Endothelial cell of hepatic sinusoid (primary cell): ENCODE measurements around the gene EIPR1.

Source experiments
- in situ Hi-C: cut with HindIII; loops from 2 replicates; pipeline ENCODE4 v1.10.0; 2017; ENCODE audit warnings: low sequenced_read_pairs

EIPR1 gene

DNA sequence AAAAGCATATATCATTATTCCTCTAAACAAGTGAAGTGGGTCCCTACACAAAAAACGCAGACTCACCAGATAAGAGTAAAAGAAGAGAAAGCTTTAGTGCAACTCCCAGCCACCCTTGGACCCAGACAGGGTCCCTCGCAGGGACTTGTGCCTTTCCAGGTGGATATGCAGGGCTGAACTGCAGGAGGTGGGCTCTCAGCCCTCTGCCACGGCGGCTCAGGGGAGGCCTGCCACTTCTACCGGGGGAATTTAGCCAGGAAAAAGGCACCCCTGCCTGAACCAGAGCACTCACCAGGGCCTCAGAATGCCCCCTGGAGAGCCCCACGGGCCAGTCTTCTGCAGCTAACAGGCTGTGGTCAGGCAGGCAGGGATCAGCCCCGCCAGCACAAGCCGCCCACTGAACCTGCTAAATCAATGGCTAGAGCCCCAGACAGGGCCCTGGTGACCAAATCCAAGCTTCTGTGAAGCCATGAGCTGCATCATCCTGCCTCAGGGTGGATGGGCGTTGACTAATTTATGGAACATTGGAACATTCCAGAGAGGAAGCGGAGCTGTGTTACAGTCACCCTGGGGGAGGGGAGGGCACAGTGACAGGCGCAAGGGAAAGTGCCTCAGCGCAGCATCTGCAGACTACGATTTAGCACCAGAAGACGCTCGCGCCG, 209.3 kb downstream of the EIPR1 start:
- in situ Hi-C loops: no loop called here

DNA sequence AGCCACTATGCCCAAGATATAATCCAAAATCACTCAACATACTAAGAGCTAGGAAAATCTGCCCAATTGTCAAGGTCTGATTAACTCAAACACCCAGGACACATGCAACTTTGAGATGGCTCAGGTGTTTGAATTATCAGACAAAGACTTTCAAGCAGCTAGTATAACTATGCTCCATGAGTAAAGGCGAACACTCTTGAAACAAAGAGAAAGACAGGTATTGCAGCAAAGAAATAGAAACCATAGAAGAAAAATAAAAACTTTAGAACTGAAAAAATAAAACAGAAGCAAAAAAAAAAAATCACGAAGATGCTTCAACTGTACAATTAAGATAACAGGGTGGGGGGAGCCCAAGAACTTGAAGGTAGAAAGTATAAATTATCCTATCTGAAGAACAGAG, 214.2 kb downstream of the EIPR1 start:
- in situ Hi-C loops: no loop called here

DNA sequence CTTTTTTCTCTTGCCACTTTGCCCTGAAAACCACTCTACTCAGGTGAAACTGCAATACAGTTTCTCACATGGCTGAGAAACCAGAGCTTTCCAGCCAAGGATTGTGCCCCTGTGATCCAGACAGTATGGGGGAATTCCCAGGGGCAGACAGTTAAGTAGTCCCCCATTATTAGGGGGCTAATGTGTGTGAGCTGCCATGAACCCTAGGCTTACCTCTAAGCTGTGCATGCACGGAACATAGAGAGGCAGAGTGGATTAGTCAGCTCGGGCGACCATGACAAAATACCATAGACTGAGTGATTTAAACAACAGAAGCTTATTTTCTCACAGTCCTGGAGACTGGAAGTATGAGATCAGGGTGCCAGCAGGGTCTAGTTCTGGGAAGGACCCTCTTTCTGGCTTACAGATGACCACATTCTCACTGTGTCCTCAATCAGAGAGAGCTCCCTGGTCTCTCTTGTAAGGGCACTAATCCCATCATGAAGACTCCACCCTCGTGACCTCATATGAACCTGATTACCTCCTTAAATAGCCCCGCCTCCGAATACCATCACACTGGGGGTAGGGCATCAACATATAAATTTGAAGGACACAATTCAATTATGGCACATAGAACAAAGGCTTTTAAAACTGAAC, 215.1 kb downstream of the EIPR1 start:
- in situ Hi-C loops: no loop called here

DNA sequence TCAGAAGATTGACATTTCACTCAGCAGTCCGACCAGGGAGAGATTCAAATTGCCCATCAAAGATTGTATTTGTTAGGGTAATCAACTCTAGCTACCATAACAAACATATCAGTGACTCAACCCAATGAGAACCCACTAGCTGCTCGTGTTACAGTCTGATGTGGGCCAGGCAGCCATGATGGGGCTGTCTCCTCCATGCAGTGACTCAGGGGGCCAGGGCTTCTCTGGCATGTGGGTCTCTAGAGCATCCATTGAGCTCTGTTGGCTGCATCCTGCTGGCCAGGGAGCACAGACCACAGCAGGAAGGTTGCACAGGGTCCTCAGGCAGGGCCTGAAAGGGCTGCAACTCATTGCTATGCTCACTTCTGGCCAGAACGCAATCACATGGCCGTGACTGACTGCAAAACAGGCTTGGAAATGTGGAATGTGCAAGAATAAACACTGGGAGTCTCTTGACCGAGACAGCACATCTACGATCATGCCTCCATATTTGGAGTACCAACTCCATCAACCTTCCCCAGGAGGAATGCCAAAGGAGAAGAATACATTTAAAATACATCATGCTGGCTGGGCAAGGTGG, 216.8 kb downstream of the EIPR1 start:
- in situ Hi-C loops: no loop called here

DNA sequence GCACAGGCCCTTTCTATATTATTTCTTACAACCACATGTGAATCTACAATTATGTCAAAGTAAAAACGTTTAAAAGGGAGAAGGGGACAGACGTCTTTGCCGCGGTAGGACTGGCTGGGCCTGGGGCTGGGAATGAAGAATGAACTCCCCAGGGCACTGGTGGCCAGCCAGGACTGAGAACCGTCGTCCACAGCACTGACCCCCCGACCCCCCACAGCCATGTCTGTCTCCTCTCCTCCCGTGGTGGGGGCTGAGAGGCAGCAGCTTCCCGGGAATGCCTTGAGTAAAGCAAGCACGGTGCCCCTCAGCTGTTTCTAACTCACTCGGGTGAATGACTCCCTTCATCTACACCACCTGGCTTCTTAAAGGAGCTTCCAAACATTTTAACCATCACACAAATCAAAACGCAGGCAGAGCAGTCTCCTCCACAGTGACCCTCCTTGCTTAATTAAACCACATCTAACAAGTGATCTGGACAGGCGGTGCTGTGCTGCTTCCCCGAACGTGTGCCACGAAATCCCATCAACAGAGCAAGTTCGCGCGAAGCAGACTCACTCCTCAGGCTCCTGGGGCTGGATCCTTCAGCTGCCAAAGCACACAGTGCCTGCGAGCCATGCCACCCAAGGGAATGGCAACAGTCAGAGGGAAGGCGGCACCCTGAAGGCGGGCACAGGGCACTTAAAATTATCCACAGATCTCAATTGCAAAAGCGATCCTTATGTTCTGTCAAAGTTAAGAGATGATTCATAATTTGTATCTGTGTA, 217.7 kb downstream of the EIPR1 start:
- in situ Hi-C loops: no loop called here

DNA sequence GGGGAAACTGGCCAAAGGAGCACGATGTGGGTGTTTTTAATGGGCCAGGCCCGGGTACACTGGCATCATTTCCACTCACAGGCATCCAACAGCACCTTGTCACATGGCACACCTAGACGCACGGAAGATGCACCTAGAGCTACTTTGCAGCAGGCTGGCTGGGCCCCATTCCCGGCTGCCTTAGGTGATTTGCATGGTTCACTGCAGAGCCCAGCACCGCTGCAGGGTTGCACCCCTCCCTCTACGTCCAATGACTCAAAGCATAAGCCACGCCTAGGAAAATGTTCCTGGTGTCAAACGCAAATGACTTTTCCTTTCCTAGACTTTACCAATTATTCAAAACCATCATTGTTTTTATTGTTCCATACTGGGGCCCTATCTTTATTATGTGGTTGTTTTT, 222.9 kb downstream of the EIPR1 start:
- in situ Hi-C loops: no loop called here

DNA sequence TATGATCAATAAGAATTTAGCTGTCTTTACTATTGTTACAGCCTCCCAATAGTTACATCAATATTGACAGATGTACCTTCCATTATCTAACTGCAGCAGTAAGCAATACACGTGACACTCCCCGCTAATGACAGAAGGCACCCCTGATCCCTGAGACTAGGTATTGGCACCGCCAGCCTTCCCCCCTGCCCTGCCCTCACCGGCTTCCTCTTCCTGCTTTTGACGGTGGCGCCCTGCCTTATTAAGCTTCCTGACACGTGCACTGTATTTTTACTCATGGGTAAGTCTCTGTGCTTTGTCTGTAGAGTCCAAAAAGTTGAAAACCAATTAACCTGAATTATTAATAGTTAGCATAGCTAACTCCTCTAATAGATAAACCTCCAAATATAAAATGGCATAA, 223.5 kb downstream of the EIPR1 start:
- in situ Hi-C loops: no loop called here

DNA sequence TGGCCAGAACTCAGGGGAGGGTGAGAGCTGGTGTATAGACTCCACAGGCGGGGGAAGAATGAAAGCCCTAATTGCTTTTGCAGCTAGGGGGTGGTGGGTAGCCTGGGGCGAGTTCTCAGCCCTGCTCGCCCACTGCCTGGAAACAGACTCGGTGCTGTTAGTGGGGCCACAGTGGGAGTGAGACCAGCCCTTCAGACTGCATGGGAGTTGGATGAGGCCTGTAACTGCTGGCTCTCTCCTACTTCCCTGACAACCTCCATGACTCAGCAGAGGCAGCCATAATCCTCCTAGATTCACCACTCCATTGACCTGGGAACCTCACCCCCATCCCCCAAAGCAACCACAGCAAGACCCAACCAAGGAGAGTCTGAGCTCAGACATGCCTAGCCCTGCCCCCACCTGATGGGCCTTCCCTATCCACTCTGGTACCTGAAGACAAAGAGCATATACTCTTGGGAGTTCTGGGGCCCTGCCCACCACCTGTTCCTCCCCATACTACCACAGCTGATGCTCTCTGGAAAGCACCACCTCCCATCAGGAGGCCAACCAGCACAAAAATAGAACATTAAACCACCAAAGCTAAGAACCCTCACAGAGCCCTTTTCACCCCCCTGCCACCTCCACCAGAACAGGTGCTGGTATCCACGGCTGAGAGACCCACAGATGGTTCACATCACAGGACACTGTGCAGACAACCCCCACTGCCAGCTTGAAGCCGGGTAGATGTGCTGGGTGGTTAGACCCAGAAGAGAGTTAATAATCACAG, 226.3 kb downstream of the EIPR1 start:
- in situ Hi-C loops: no loop called here

DNA sequence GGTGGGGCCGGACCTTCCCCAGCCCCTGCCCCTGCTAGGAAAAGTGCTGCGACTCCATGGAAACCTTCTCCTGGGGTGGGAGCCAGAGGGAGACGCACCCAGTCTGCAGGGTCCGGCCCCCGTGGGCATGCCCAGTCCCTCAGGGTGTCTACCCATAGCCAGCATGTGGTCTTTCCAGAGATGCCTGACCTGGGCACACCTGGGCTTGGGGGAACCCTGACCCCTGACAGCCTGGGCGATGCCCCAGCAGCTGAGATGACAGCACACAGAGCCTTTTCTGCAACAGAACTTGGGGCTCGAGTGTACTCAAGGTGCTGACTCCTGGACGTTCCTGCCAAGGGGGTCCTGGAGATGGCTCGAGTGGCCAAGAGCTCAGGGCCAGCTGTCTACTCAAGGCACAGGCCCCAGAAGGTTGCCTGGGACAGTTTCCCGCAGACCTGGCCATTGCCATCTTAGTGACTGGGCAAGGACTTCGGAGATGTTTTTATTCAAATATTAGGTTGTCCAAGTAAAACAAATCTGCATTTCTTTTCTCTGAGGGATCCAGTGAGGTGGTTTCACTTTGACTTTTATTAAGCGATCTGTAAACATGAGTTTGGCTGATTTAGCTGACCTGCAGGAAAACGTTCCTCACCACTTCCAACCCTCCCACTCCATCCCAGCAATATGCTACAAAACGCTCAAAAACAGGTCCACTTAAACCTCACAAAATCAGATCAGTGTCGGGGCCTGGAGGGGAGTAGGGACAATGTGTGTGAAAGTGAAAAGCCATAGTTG, 228.0 kb downstream of the EIPR1 start:
- in situ Hi-C loops: no loop called here

DNA sequence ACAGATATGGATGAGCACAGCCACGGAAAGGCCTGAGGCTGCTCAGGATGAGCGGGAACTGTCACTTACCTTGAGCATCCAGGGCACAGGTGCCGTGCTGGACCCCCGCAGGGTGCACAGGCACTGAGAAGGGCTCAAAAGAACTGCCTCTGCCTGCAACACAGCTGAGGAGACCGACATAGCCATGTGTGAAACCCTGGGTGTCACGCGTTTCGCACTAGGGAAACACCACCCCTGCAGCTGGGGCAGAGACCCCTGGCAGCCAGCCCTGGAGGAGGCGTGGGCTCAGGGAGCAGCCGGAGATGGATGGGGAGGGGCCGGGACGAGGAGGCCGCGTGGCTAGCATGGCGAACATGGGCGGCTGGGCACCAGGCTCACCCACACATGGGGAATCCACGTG, 228.9 kb downstream of the EIPR1 start:
- in situ Hi-C loops: no loop called here

DNA sequence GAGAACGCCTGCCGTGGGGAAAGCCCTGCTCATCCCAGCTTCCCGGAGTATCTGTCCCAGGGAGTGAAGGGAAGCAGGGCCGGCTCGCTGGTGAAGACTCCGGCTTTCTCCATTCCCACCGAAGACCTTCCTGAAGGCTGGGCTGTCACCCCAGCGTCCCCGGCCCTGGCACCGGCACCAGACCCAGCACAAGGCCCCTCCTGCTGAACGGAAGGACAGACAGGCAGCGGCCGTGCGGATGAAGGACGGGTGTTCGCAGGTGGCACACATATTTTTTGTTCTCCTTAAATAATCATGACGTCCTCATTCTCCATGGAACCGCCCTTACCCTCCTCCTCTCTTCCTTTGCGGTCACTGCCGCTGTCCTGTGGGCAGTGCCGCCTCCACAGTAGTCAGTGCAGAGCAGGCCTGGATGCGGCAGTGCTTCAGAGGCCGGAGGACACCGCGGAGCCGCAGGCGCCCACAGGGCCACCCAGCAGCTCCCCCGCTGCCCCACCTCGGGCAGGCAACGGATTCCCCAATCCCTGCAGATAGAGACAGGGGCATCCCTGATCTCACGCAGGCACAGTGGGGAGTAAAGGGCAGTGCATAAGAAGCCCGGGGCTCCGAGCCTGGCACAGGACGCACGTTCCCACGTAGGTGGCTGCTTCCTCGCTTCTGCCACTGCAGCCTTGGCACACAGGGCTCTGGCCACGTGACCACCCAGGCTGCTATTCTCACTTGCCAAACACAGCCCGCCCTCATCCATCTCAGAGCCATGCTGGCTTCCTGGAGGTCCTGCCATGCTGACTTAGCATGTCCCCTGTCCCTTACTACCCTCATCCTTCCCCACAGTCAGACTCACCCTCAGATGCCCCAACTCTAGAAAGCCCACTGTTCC, 229.7 kb downstream of the EIPR1 start:
- in situ Hi-C loops: no loop called here

DNA sequence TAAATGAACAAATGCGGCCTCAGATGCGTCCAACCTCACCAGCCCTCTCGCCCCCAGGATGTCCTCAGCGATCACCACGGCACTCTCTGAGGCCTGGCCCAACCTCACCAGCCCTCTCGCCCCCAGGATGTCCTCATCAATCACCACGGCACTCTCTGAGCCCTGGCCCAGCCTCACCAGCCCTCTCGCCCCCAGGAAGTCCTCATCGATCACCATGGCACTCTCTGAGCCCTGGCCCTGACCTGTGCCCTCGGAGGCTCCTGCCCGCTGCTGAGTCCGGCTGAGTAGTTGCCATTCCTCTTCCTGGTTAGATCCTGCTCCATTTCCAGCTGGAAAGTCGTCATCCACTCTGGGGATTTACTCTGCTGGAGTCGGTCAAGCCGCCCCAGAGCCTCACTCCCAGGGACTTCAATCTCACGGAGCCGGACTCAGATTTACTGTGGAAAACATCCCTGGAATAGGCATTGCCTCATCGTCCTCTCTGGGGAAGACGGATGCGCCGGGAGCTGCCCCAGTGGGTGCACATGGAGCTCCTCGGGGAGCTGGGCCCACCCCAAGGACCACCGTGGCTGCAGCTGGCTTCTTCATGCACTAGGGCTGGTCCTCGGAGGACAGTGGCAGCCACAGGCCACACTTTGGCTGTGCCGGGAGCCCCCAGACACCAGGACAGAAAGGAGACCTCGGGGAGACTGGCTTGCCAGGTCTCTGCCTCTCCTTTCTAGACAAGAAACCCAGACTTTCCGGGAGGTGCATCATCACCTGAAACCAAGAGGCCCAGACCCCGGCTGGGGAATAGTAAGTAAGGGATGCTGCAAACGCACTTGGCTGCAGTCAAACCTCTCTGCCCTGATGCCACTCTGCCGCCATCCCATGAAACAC, 230.6 kb downstream of the EIPR1 start:
- in situ Hi-C loops: no loop called here

DNA sequence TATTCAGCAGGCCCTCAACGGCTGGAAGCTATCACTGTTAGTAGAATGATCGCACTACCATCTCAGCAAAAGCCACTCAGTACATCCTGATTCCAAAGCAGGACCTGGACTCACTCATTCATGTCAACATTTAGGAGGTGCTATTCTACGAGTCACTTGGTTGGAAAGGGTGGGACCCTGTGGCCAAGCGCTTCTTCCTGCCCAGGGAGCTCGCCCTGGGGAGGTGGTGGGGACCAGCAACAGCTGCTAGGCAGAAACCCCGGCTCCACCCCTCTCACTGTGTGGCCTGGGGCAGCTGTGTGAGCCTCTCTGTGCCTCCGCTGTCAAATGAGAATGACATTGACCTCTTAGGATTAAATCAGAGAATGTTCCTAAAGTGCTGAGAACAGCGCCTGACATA, 231.4 kb downstream of the EIPR1 start:
- in situ Hi-C loops: no loop called here

DNA sequence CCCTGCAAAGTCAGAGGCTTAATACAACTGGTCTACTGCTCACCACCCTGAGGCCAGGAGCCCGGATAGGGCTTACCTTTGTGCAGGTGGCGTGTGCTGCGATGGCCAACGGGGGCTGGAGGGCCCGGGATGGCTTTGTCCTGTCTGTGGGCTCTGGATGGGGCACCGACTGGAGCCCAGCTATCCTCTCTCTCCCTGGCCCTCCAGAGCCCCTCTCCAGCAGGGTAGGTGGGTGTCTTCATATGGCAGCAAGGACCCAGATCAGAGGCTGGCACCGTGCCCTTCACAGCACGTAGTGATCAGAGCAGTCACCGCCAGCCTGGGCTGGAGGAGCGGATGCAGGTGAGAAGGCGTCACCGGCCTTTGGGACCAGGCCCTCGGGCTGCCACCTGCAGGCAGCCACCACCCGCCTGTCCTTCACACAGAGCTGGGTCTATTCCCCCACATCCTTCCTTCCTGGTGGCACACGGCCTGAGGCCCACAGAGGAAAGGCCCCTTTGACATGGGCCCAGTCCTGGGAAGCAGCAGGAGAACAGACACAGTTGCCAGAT, 232.1 kb downstream of the EIPR1 start:
- in situ Hi-C loops: no loop called here

DNA sequence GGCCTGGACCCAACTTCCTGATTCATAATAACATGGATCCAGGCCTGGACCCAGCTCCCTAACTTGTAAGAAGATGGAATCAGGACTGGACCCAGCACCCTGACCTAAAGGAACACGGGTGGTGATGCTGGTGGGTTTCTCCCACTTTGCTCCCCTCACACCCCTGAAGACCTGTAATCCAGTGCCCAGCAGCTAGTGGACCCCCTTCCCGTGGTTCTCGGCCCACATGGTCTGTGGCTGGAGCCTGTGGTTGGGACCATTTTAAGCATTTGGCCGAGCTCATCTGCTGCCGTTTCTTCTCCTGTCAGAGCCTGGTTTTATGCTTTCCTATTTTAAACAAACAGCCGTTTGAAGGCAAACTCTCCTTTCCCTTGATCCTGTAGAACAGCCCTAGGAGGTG, 232.8 kb downstream of the EIPR1 start:
- in situ Hi-C loops: no loop called here

DNA sequence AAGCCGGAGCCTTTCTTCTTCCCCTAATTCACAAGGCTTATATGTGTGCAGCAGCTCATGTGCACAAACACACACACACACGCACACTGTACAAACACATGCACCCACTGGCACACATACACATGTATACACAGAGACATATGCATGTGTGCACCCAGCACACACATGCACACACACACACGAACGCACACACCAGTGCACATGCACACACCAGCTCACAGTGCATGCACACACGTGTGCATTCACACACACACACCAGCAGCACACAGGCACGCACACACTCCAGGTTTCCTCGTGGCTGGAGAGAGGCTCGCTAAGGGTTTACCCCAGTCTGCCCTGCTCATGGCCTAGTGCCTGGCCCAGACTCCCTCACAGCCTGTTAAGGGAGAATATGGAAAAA, 234.0 kb downstream of the EIPR1 start:
- in situ Hi-C loops: no loop called here

DNA sequence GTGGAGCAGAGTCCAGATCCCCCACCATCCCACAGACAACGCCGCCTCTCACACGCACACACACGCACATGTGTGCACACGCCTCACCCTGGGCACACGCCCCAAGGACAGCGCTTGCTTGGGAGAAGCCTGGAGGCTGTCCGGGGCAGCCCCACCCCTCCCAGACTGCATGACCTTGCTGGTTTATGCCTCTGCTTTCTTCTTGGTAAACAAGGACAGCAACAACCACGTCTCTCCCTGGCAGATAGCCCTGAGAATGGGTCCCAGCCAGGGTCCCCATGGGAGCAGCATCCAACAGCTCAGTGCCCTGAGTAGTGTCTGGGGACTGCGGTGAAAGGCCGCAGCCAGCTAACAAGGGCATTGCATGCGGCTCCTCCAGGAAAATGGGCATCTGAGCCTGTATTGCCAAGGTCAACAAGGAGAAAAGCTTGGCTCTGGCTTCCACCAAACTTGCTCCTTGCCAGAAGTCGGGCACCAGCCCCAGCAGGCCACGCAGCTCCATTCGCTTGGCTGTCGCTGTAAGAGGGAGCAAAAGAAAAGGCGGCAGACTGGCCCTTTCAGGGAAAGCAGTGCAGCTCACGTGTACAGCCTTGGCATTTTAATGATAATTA, 234.6 kb downstream of the EIPR1 start:
- in situ Hi-C loops: no loop called here

DNA sequence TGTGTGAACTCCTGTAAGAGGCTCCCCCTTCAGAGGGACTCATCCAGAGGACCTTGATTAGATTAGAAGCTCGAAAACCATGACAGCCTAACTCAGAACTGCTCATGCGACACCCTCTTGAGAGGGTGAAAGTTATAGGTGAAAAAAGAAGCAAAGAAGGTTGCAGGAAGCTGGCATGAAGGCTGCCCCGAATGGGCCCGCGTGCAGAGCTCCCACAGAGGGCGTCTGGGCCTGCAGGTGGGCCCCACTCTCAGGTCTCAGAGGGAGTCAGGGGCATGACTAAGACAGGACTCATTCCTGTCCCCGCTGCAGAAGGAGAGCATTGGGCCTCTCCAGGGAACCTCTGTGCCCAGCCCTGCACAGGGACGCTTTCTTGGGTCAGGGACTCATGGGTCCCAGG, 235.4 kb downstream of the EIPR1 start:
- in situ Hi-C loops: no loop called here
